ENCODE results near the gene MRPL12.

DNA sequence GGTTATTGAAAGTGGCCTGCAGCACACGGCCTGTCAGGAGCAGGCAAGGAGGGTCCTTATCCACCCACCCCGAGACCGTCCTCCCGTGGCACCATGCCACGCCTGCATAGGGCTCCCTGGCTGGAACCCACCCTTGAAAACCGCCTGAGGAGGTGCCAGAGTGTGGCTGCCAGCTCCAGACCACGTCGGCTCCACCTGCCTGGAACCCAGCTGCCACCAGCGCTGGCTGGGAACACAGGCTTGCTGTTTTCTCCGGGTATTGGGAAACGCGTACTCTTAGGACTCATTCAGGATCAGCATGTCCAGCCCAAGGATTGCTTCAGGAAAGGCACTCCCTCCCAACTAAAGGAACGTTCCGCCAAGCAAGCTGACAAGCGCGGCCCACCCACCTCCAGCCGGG is 26.3 kb upstream of the MRPL12 start:
- TF ChIP-seq, protein P1, sequence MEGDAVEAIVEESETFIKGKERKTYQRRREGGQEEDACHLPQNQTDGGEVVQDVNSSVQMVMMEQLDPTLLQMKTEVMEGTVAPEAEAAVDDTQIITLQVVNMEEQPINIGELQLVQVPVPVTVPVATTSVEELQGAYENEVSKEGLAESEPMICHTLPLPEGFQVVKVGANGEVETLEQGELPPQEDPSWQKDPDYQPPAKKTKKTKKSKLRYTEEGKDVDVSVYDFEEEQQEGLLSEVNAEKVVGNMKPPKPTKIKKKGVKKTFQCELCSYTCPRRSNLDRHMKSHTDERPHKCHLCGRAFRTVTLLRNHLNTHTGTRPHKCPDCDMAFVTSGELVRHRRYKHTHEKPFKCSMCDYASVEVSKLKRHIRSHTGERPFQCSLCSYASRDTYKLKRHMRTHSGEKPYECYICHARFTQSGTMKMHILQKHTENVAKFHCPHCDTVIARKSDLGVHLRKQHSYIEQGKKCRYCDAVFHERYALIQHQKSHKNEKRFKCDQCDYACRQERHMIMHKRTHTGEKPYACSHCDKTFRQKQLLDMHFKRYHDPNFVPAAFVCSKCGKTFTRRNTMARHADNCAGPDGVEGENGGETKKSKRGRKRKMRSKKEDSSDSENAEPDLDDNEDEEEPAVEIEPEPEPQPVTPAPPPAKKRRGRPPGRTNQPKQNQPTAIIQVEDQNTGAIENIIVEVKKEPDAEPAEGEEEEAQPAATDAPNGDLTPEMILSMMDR (IDR thresholded peaks at IDR 0.05; ENCODE audit: insufficient read depth, low read length, poor library complexity, severe bottlenecking) = no peak
- TF ChIP-seq EZH2phosphoT487 (conservative IDR thresholded peaks at IDR 0.05; ENCODE audit: low read length) = no peak

Measured in SU-DHL-6 (cell line).